WTC11 (cell line): ENCODE data around the gene ARL15. TPM values are rescaled to one million over a fixed set of nuclear protein-coding genes. Genes with fewer than 3 reads are reported as not detected.

Source experiments
- ATAC-seq: fragments of 200-7000 bp; cut with Tn5 transposase; 2 replicates; pipeline ENCODE4 v1.10.0; 2021; ENCODE audit warnings: mild to moderate bottlenecking, moderate library complexity
- CTCF ChIA-PET: fragments of 300-600 bp; sonication (Branson Sonifier 250); formaldehyde crosslinking; loops from one replicate; lab custom pipeline; 2021; ENCODE audit warnings: antibody characterized with exemption; lab: Charles Lee
- POLR2A ChIA-PET: fragments of 350-600 bp; sonication (Branson Sonifier 250); formaldehyde crosslinking; loops from one replicate; lab custom pipeline; 2021; ENCODE audit warnings: antibody characterized with exemption; lab: Charles Lee
- DNase-seq: peaks from one replicate; pipeline ENCODE4 v3.0.0; 2021; ENCODE audit warnings: low spot score
- H3K27ac Mint-ChIP-seq: 2 replicates; pipeline ENCODE4 v1.8.0; 2021; ENCODE audit warnings: mixed read lengths
- H3K27me3 Mint-ChIP-seq: 2 replicates; pipeline ENCODE4 v1.8.0; 2021; ENCODE audit warnings: low read depth, mild to moderate bottlenecking, moderate library complexity, mixed read lengths
- H3K36me3 Mint-ChIP-seq: 2 replicates; pipeline ENCODE4 v1.8.0; 2021; ENCODE audit warnings: mixed read lengths
- H3K4me1 Mint-ChIP-seq: 2 replicates; pipeline ENCODE4 v1.8.0; 2022; ENCODE audit warnings: mixed read lengths
- H3K4me3 Mint-ChIP-seq: 2 replicates; pipeline ENCODE4 v1.8.0; 2021; ENCODE audit warnings: mild to moderate bottlenecking, moderate library complexity, mixed read lengths
- H3K9me3 Mint-ChIP-seq: 2 replicates; pipeline ENCODE4 v1.8.0; 2021; ENCODE audit warnings: mixed read lengths
- ATF1 ChIP-seq: sonication (generic); formaldehyde crosslinking; IDR thresholded peaks from 2 replicates; pipeline ENCODE4 v1.8.1; 2023; ENCODE audit warnings: mild to moderate bottlenecking, moderate library complexity, missing genetic modification reagents
- ATF2 ChIP-seq: sonication (generic); formaldehyde crosslinking; IDR thresholded peaks from 2 replicates; pipeline ENCODE4 v1.8.1; 2022; ENCODE audit warnings: low read depth, missing genetic modification reagents, borderline replicate concordance
- CTCF ChIP-seq: fragments of 200-600 bp; IDR thresholded peaks from 2 replicates; pipeline ENCODE4 v1.8.0; 2022; ENCODE audit warnings: antibody characterized with exemption
- NFYB ChIP-seq: sonication (generic); formaldehyde crosslinking; conservative IDR thresholded peaks from 2 replicates; pipeline ENCODE4 v1.8.0; 2022; ENCODE audit warnings: low read depth, missing genetic modification reagents
- NR2C2 ChIP-seq: sonication (generic); formaldehyde crosslinking; IDR thresholded peaks from 2 replicates; pipeline ENCODE4 v1.8.0; 2022; ENCODE audit warnings: mild to moderate bottlenecking, missing genetic modification reagents
- NR3C1 ChIP-seq: sonication (generic); formaldehyde crosslinking; conservative IDR thresholded peaks from 2 replicates; pipeline ENCODE4 v1.8.1; 2023; ENCODE audit warnings: low read depth, mild to moderate bottlenecking, missing genetic modification reagents
- PRRX2 ChIP-seq: fragments of 250-450 bp; sonication (Bioruptor Pico); IDR thresholded peaks from 2 replicates; pipeline ENCODE4 v1.8.0; 2021; ENCODE audit warnings: mild to moderate bottlenecking
- SMAD3 ChIP-seq: sonication (generic); formaldehyde crosslinking; IDR thresholded peaks from 2 replicates; pipeline ENCODE4 v1.8.0; 2022; ENCODE audit warnings: missing genetic modification reagents, mild to moderate bottlenecking, borderline replicate concordance
- TEAD4 ChIP-seq: sonication (generic); formaldehyde crosslinking; IDR thresholded peaks from 2 replicates; pipeline ENCODE4 v1.8.0; 2022; ENCODE audit warnings: mild to moderate bottlenecking, missing genetic modification reagents
- ZNF281 ChIP-seq: sonication (generic); formaldehyde crosslinking; IDR thresholded peaks from 2 replicates; pipeline ENCODE4 v1.8.0; 2023; ENCODE audit warnings: mild to moderate bottlenecking, missing genetic modification reagents
- ZNF416 ChIP-seq: fragments of 250-450 bp; sonication (Bioruptor Pico); IDR thresholded peaks from 2 replicates; pipeline ENCODE4 v1.9.0; 2021; ENCODE audit warnings: mild to moderate bottlenecking, inconsistent platforms
- ZNF423 ChIP-seq: fragments of 250-450 bp; sonication (Bioruptor Pico); IDR thresholded peaks from 2 replicates; pipeline ENCODE4 v2.1.2; 2022; ENCODE audit warnings: mild to moderate bottlenecking, moderate library complexity
- total RNA-seq: library from RNA; stranded (reverse); gene quantifications from 3 replicates; pipeline ENCODE4 v1.2.3, GENCODE V29; 2021
- TF ChIP-seq, protein P1 (sequence below): fragments of 250-450 bp; sonication (Bioruptor Pico); IDR thresholded peaks from 2 replicates; pipeline ENCODE4 v2.1.2; 2022; ENCODE audit warnings: mild to moderate bottlenecking, moderate library complexity
- TF ChIP-seq, protein P2 (sequence below): sonication (generic); formaldehyde crosslinking; IDR thresholded peaks from 2 replicates; pipeline ENCODE4 v1.8.1; 2022; ENCODE audit warnings: mild to moderate bottlenecking, moderate library complexity, missing genetic modification reagents
- TF ChIP-seq, protein P3 (sequence below): fragments of 250-450 bp; sonication (Bioruptor Pico); IDR thresholded peaks from 2 replicates; pipeline ENCODE4 v1.8.0; 2021; ENCODE audit warnings: mild to moderate bottlenecking

The ARL15 gene
- total RNA-seq, 1 experiment from 2014 or later = 20.1 TPM

DNA sequence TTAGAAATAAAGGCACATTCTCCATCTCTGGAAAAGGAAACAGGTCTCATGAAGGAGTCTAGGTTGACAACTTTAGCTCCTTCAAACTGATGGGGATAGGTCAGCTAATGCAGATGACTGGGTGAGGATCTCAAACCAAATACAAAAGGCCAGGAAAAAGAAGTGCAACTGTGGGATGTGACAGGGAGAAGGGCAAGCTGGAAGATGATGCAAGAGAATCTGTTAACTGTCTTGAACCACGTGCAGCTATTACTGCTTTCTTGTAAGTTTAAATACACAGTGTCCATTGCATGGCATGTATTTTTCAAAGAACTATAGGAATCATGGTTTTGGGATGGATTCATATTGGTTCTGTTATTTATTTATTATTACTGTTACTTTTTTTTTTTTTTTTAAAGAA is 418.1 kb downstream of the ARL15 start (continued):
- TF ChIP-seq ZNF281 (CRISPR knock-in tag) (no peak), ATF1 (no peak)

DNA sequence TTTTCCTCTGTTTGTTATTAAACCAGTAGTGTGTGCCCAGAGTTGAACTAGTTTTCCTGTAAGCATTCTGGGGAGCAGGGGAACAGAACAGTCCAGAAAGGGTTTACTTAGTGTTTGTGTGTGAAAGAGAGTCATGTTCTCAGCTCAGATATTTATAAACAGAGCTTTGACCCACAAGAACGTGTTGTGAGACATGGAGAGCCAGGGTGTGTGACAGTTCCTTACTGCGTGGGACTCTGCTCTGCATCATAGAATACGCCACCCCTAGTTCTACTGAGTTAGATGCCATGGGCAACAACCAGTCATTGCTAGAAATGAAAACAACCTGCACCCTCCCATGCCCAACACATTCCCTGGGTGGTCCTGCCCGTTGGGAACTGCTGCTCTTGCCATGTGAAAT is 419.2 kb downstream of the ARL15 start:
- Mint-ChIP-seq H3K27me3 (no peaks in the 10 kb centered on the region), H3K4me3 (no peak overlapping the region), H3K9me3 (no peaks in the 10 kb centered on the region), H3K4me1 (peaks cover 18% of the 10 kb centered on the region), H3K27ac (no peak overlapping the region; the same call in 1 of the 2 replicates), H3K36me3 (no peaks in the 10 kb centered on the region)
- no peak for ATAC-seq
- DNase-seq = no peak
- TF ChIP-seq ATF2 (CRISPR knock-in tag) (no peak), TEAD4 (CRISPR knock-in tag) (no peak), SMAD3 (CRISPR knock-in tag) (no peak), PRRX2 (CRISPR knock-in tag) (no peak), NR3C1 (CRISPR knock-in tag) (no peak)
- TF ChIP-seq, protein P1, sequence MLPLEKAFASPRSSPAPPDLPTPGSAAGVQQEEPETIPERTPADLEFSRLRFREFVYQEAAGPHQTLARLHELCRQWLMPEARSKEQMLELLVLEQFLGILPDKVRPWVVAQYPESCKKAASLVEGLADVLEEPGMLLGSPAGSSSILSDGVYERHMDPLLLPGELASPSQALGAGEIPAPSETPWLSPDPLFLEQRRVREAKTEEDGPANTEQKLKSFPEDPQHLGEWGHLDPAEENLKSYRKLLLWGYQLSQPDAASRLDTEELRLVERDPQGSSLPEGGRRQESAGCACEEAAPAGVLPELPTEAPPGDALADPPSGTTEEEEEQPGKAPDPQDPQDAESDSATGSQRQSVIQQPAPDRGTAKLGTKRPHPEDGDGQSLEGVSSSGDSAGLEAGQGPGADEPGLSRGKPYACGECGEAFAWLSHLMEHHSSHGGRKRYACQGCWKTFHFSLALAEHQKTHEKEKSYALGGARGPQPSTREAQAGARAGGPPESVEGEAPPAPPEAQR (CRISPR knock-in tag) = no peak
- POLR2A ChIA-PET = no interaction called here
- CTCF ChIA-PET = no interaction called here

DNA sequence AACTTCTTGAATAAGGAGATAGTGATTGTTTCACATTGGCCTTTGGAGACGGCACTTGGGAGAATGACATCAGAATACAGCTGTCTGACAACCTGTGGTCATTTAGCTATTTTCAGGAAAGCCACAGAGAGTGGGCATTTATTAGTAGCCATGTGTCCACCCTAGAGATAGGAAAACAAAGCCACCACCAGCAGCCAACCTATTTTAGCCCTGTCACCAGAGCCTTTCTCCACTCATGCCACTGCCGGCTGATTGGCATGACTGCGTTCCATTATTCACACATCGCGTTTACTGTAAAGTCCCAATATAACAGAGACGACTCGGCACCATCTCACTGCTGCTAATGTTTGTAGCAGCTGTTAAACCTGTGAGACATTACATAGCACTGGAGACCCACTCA is 419.9 kb downstream of the ARL15 start:
- ChIA-PET CTCF (no interaction called here), POLR2A (no interaction called here)
- no peaks in the 10 kb centered on the region for H3K9me3 Mint-ChIP-seq
- ATAC-seq (no peak), DNase-seq (no peak)
- no peak for TF ChIP-seq NFYB (CRISPR knock-in tag)
- H3K4me1 Mint-ChIP-seq = peaks cover 23% of the 10 kb centered on the region
- H3K4me3 Mint-ChIP-seq = no peak overlapping the region
- H3K36me3 Mint-ChIP-seq = no peaks in the 10 kb centered on the region
- H3K27ac Mint-ChIP-seq = no peak overlapping the region
- H3K27me3 Mint-ChIP-seq = no peaks in the 10 kb centered on the region

DNA sequence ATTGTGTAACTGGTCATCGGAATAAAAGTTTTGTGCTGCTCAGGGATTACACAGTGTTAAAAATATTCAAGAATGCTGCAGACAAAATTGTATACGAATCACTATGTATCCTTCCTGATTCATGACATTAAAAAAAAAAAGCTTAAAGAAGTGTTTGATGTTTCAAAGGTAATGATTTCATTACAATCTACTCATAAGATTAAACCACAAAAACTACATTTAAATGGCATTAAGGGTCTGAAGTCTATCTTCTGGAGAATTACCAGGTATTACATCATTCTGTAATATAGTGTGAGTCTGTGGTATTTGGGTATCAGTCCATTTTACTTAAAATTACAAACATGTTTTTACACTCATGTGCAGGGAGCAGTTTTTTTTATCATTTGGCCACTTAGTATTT is 425.5 kb downstream of the ARL15 start:
- H3K27ac Mint-ChIP-seq = no peak overlapping the region
- ATAC-seq = no peak
- no peak overlapping the region for H3K4me3 Mint-ChIP-seq
- CTCF ChIA-PET = no interaction called here
- TF ChIP-seq ZNF416 = no peak
- no peak for TF ChIP-seq CTCF
- TF ChIP-seq NR2C2 (CRISPR knock-in tag) = no peak
- TF ChIP-seq, protein P2, sequence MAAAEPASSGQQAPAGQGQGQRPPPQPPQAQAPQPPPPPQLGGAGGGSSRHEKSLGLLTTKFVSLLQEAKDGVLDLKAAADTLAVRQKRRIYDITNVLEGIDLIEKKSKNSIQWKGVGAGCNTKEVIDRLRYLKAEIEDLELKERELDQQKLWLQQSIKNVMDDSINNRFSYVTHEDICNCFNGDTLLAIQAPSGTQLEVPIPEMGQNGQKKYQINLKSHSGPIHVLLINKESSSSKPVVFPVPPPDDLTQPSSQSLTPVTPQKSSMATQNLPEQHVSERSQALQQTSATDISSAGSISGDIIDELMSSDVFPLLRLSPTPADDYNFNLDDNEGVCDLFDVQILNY (CRISPR knock-in tag) = no peak
- TF ChIP-seq, protein P3, sequence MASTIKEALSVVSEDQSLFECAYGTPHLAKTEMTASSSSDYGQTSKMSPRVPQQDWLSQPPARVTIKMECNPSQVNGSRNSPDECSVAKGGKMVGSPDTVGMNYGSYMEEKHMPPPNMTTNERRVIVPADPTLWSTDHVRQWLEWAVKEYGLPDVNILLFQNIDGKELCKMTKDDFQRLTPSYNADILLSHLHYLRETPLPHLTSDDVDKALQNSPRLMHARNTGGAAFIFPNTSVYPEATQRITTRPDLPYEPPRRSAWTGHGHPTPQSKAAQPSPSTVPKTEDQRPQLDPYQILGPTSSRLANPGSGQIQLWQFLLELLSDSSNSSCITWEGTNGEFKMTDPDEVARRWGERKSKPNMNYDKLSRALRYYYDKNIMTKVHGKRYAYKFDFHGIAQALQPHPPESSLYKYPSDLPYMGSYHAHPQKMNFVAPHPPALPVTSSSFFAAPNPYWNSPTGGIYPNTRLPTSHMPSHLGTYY (CRISPR knock-in tag) = no peak
- no peak for TF ChIP-seq ZNF423 (CRISPR knock-in tag)
- peaks cover 66% of the 10 kb centered on the region for H3K4me1 Mint-ChIP-seq
- DNase-seq = no peak
- H3K27me3 Mint-ChIP-seq = no peaks in the 10 kb centered on the region
- POLR2A ChIA-PET = no interaction called here
- no peaks in the 10 kb centered on the region for H3K9me3 Mint-ChIP-seq
- H3K36me3 Mint-ChIP-seq = no peaks in the 10 kb centered on the region
